GM21515 (cell line): ENCODE data around the gene MRTO4.
"Not testable (repeated sequence)": the region's sequence is repeated elsewhere in the genome, so short reads cannot be mapped to it uniquely, and the experiment has no call there.

Source experiments
- ATAC-seq: cut with Tn5 transposase; IDR thresholded peaks from one replicate; pipeline ENCODE4 v1.9.1; 2021; ENCODE audit not compliant: unreplicated experiment

MRTO4 gene

GRCh38 chr1:19251305-19252196, at the start of gene MRTO4, which contains the start of gene EMC1:
TSS of gene MRTO4 (plus strand) at chr1:19251805. CDS start at chr1:19251836, 31 bp downstream.
TSS of gene EMC1 (minus strand) at chr1:19251524. CDS start at chr1:19251509, 15 bp downstream.
- peak; percentile 75 for ATAC-seq

- no peak for ATAC-seq
These were observed 49.2 kb upstream of the MRTO4 start for GRCh38 chr1:19202396-19202795.

- no peak for ATAC-seq
These were observed 48.2 kb upstream of the MRTO4 start for GRCh38 chr1:19203440-19203839.

- no peak for ATAC-seq
These were observed 46.9 kb upstream of the MRTO4 start for GRCh38 chr1:19204446-19205266.

- no peak for ATAC-seq
These were observed 46.2 kb upstream of the MRTO4 start for GRCh38 chr1:19205403-19205802.

GRCh38 chr1:19205845-19206244, 45.8 kb upstream of the MRTO4 start:
- ATAC-seq, result no peak

- ATAC-seq, result no peak
These were observed 44.7 kb upstream of the MRTO4 start for GRCh38 chr1:19206947-19207346.

- no peak for ATAC-seq
These were observed 42.7 kb upstream of the MRTO4 start for GRCh38 chr1:19208710-19209438.

- peak; percentile 50 for ATAC-seq
These were observed 42.1 kb upstream of the MRTO4 start for GRCh38 chr1:19209439-19209989.

GRCh38 chr1:19209990-19210771, 41.4 kb upstream of the MRTO4 start, which contains the start of gene UBR4:
TSS of gene UBR4 (minus strand) at chr1:19210266. CDS start at chr1:19210248, 18 bp downstream.
- peak; percentile 75 for ATAC-seq

- ATAC-seq, result no peak
These were observed 40.6 kb upstream of the MRTO4 start for GRCh38 chr1:19210772-19211549.

GRCh38 chr1:19212167-19212566, 39.4 kb upstream of the MRTO4 start:
- no peak for ATAC-seq

- no peak for ATAC-seq
These were observed 38.0 kb upstream of the MRTO4 start for GRCh38 chr1:19213580-19213979.

- not testable (repeated sequence) for ATAC-seq
These were observed 35.0 kb upstream of the MRTO4 start for GRCh38 chr1:19216585-19216984.

GRCh38 chr1:19219451-19219850, 32.2 kb upstream of the MRTO4 start:
- ATAC-seq, result no peak

GRCh38 chr1:19220080-19220846, 31.3 kb upstream of the MRTO4 start:
- ATAC-seq, result no peak

- ATAC-seq, result no peak
These were observed 30.6 kb upstream of the MRTO4 start for GRCh38 chr1:19220991-19221390.

- ATAC-seq, result no peak
These were observed 29.0 kb upstream of the MRTO4 start for GRCh38 chr1:19222573-19222972.
